GM12872 (cell line): Measurements from ENCODE around the gene MACROD2.

Source experiments
- TF ChIP-seq, protein P1 (sequence below): IDR thresholded peaks from 3 replicates; pipeline ENCODE4 v1.5.1; 2011; ENCODE audit warnings: low read depth, mild to moderate bottlenecking, low read length, moderate library complexity; ENCODE audit not compliant: insufficient read depth

The MACROD2 gene

DNA sequence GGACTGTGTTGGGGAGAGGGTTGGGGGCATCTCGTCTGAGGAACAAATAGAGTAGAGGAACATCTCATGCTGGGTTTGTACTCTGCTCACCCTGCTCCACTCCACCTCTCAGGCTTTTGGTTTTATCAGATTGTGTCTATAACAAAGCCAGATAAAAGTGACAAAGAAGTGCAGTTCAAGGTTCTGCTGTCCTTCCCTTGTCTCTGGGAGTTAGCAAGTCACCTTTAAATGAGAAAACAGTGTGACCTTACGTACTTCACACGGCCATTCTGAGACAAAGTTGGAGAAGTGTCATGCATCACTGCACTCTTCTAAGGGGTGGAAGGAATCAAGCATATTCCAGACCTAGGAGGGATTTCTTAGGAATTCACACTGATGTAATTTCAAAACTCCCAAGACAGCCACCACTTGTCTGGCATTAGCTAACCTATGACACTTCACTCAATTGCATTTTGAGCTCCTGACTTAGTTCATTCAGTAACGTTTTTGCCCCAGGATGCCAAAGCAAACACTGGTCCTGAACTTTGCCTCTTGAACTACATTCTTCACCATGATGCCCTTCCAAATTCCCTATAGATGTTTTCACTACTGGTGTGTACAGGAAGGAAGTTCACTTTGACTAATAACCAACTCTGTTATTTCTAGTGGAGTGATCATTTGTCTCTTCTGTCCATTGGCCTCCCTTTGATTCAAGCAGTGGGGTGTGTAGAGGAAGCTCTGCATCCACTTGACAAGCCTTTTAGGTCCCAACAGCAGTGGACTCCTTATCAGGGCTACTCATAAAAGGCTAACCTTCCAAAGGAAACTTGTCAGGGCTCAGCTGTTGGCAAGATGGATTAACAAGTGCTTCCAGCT, 989.7 kb downstream of the MACROD2 start:
- TF ChIP-seq, protein P1, sequence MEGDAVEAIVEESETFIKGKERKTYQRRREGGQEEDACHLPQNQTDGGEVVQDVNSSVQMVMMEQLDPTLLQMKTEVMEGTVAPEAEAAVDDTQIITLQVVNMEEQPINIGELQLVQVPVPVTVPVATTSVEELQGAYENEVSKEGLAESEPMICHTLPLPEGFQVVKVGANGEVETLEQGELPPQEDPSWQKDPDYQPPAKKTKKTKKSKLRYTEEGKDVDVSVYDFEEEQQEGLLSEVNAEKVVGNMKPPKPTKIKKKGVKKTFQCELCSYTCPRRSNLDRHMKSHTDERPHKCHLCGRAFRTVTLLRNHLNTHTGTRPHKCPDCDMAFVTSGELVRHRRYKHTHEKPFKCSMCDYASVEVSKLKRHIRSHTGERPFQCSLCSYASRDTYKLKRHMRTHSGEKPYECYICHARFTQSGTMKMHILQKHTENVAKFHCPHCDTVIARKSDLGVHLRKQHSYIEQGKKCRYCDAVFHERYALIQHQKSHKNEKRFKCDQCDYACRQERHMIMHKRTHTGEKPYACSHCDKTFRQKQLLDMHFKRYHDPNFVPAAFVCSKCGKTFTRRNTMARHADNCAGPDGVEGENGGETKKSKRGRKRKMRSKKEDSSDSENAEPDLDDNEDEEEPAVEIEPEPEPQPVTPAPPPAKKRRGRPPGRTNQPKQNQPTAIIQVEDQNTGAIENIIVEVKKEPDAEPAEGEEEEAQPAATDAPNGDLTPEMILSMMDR, result no peak

DNA sequence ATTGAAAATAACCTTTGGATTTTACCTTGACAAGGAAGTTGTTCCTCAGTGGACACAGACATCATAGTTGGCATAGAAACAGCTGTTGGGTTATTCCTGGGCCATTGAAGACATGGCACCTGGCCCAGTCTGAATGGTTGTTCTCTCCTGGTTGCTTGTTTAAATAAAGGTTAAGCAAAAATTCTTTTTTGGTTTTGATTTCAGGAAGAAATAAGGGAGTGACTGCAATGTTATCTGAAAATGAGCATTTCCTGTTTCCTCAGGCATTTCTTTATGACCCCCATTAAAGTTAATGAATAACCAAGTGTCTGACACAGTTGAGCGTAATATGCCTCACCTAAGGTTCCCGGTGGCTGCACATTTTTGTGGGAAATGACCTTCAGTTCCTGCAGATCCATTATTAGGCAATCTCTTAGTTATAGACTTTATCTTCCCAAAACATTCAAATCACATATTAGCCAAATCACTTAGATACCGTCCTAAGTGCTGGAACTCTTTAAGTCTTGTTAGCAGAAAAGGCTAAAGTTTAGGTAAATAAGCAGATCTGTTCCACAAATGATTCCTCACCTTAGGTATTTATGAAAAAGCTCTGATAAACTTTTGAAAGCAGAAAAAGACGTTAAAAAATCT, 990.8 kb downstream of the MACROD2 start:
- TF ChIP-seq, protein P1, result no peak

DNA sequence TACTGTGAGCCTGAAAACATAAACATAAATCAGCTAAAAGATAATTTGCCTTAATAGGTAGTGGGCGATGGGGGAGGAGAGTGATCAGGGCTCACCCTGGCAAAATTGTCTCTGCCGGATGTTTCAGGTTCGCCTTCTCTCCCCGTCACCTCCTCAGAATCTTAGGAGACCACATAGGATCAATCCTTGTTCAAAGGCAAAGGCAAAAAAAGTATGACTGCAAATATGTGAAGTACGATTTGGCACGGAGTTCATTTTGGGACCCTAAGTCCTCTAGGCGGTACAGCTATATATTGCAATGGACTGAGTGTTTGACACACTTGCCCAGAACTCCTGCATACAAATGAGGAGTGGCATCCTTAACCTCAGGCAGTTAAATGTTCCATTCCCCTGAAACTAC, 991.3 kb downstream of the MACROD2 start:
- TF ChIP-seq, protein P1, result no peak

DNA sequence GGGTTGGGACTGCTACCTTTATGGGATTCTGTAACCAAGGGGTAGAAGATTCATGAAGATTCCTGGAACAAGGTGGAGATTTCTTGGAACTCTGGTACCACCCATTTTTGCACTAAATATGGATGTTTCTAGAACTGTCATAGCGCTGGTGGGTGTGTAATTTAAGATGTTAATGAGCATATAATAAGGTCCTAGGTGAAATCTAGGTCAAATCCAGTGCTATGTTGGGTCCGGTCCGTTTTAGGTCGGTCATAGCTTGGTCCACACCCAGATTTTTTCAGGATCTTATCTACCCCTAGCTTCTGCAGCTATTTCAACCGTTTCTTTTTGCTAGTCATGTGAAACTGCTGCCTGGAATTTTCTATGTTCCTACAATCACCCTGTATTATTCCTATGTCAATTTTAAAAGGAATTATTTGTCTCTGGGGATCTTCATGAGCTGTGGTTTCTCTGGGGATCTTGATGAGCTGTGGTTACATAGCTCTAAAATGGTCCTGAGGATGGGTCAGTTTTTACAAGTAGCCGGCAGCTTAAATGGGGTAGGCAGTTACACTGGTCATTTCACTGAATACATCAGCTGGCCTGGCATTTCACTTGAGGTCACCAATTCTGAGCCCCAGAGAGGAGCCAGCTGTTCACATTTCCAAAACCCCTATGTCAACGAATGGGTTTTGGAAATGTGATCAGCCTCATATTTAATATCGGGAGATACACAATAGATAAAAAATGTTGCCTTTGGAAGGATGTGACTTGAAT, 994.4 kb downstream of the MACROD2 start:
- TF ChIP-seq, protein P1, result no peak

DNA sequence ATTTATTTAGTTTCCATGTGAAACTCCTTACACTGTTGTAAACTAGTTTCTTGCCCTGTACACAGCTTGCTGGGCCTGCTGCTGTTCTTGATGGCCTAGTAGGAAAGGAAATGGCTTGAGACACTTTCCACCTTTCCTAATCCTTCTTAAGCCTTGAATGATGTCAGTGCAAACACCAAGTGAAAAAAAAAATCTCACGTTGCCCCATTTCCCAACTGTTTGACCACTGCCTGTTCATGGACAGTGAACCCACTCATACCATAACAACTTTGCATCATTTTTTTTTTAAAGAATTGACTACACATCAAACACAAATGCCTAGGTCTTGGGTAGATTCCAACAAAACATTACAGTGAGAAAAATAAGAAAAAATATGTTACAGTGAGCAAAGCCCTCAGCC, 995.7 kb downstream of the MACROD2 start:
- TF ChIP-seq, protein P1, result no peak

DNA sequence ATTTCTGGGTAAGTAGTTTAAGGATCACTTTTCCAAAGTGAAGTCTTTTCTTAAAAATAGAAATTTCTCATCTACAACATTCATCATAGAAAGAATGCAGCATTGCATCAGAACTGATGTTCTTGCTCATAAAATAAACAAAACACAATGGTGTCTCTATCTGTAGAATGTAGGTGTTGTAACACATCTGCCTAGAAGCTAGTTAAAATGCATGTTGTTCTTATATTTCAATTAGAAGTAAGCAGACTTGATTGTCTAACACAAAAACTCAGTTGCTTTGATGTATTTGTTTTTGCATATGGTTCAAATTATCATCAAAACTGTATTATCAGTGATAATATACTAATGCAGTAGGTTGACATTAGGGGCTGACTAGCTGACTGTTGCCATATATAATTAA, 996.8 kb downstream of the MACROD2 start:
- TF ChIP-seq, protein P1, result no peak

DNA sequence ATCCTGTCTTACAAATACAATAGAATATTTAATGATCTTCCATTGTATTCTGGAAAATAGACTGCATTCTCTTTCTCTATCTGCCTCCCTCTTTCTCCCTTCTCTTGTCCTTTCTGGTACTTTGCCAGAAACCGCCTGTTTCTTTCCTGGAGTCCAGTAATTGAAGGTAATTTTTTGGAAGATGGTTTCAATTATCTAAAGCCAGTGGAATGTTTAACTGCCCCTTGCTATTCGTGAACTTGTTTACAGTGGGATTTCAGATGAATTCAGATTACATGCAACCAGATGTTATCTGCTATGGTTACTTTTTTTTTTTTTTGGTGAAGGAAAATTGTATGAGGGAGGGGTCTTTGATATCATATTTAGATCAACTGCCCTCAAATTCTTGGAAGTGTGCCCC, 997.6 kb downstream of the MACROD2 start:
- TF ChIP-seq, protein P1, result no peak
